Measurements from ENCODE around the gene CA5A. TPM values are rescaled to one million over a fixed set of nuclear protein-coding genes. Genes with fewer than 3 reads are reported as not detected.

Gene CA5A
- total RNA-seq, 1 experiment from 2014 or later: 1.7 TPM

- ChIA-PET CTCF (interaction anchor here (0.6 kb wide), 1 partner anchor 58 kb away, joined by 4 read pairs; no protein-coding TSS in a partner anchor), POLR2A (interaction anchor here (0.9 kb wide), 1 partner anchor 9 kb away, joined by 3 read pairs; the partner anchor contains the start of gene BANP)
These were observed 24.0 kb upstream of the CA5A start for GRCh38 chr16:87960296-87960695.

GRCh38 chr16:87959391-87959990, 23.2 kb upstream of the CA5A start:
- no peaks in the 10 kb centered on the region for H3K9me3 ChIP-seq
- Mint-ChIP-seq H3K27me3 (ENCODE audit: insufficient read depth, unreplicated experiment) (no peaks in the 10 kb centered on the region), H3K27ac (ENCODE audit: unreplicated experiment) (peak overlapping the region; percentile 45), H3K36me3 (ENCODE audit: insufficient read depth, unreplicated experiment) (peaks cover 19% of the 10 kb centered on the region), H3K4me1 (ENCODE audit: low read depth, unreplicated experiment) (no peaks in the 10 kb centered on the region), H3K9me3 (ENCODE audit: unreplicated experiment) (no peaks in the 10 kb centered on the region), H3K4me3 (ENCODE audit: unreplicated experiment) (no peak overlapping the region)
- TF ChIP-seq, protein P1, sequence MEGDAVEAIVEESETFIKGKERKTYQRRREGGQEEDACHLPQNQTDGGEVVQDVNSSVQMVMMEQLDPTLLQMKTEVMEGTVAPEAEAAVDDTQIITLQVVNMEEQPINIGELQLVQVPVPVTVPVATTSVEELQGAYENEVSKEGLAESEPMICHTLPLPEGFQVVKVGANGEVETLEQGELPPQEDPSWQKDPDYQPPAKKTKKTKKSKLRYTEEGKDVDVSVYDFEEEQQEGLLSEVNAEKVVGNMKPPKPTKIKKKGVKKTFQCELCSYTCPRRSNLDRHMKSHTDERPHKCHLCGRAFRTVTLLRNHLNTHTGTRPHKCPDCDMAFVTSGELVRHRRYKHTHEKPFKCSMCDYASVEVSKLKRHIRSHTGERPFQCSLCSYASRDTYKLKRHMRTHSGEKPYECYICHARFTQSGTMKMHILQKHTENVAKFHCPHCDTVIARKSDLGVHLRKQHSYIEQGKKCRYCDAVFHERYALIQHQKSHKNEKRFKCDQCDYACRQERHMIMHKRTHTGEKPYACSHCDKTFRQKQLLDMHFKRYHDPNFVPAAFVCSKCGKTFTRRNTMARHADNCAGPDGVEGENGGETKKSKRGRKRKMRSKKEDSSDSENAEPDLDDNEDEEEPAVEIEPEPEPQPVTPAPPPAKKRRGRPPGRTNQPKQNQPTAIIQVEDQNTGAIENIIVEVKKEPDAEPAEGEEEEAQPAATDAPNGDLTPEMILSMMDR (IDR thresholded peaks at IDR 0.05; ENCODE audit: insufficient read depth in 1 of 2, low read depth in 1 of 2, low read length in 1 of 2, severe bottlenecking in 1 of 2, unreplicated experiment in 1 of 2): no peak
- ChIA-PET CTCF (no interaction called here), POLR2A (no interaction called here)
- no TSS peak for BruUV-seq (replicated peaks)
- H3K4me1 ChIP-seq: peaks cover 7% of the 10 kb centered on the region; the same call in 1 of the 2 replicates
- intact Hi-C loops (cut with micrococcal nuclease; ENCODE audit: unreplicated experiment): no loop called here
- no peak for DNase-seq
- no peaks in the 10 kb centered on the region for H3K27me3 ChIP-seq (replicated peaks; ENCODE audit: control insufficient read depth, insufficient read depth, low read length)
- H3K36me3 ChIP-seq (ENCODE audit: control insufficient read depth, insufficient read depth, low read length): no peaks in the 10 kb centered on the region; the same call in 1 of the 2 replicates
- H3K4me3 ChIP-seq (ENCODE audit: low read depth, low read length): no peak overlapping the region

More at GRCh38 chr16:87960296-87960695, 24.0 kb upstream of the CA5A start:
- Mint-ChIP-seq H3K9me3 (ENCODE audit: unreplicated experiment) (no peaks in the 10 kb centered on the region), H3K4me3 (ENCODE audit: unreplicated experiment) (no peak overlapping the region), H3K36me3 (ENCODE audit: insufficient read depth, unreplicated experiment) (peaks cover 16% of the 10 kb centered on the region), H3K27ac (ENCODE audit: unreplicated experiment) (no peak overlapping the region), H3K27me3 (ENCODE audit: insufficient read depth, unreplicated experiment) (no peaks in the 10 kb centered on the region), H3K4me1 (ENCODE audit: low read depth, unreplicated experiment) (peaks cover 7% of the 10 kb centered on the region)
- H3K27me3 ChIP-seq (replicated peaks; ENCODE audit: control insufficient read depth, insufficient read depth, low read length): no peaks in the 10 kb centered on the region
- no TSS peak for BruUV-seq (replicated peaks)
- TF ChIP-seq, protein P1 (IDR thresholded peaks at IDR 0.05; ENCODE audit: insufficient read depth in 1 of 2, low read depth in 1 of 2, low read length in 1 of 2, severe bottlenecking in 1 of 2, unreplicated experiment in 1 of 2): no peak
- no peak overlapping the region for H3K4me3 ChIP-seq (ENCODE audit: low read depth, low read length)
- no peak for DNase-seq
- H3K36me3 ChIP-seq (ENCODE audit: control insufficient read depth, insufficient read depth, low read length): no peaks in the 10 kb centered on the region; the same call in 1 of the 2 replicates
- H3K9me3 ChIP-seq: no peaks in the 10 kb centered on the region
- H3K4me1 ChIP-seq: peaks cover 7% of the 10 kb centered on the region; the same call in 1 of the 2 replicates
- intact Hi-C loops (cut with micrococcal nuclease; ENCODE audit: unreplicated experiment): no loop called here

DNA sequence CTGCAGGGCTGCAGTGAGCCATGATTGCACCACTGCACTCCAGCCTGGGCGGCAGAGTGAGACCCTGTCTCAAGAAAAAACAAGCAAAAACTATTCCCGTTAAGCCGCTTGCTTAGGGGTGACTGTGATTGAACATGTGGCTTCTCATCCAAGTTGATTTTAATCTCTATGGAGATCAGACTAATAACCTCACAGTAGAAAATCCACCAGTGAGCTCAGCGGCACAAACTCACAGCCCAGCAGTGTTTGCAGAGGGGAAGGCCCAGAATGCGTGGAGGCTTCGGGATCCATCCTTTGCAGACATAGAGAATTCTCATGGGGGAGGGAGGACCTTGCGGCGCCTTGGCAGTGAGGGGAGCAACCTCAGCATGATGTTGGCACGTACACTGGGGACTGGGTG, 22.3 kb upstream of the CA5A start:
- H3K36me3 Mint-ChIP-seq (ENCODE audit: insufficient read depth, unreplicated experiment): peaks cover 19% of the 10 kb centered on the region
- no peaks in the 10 kb centered on the region for H3K27me3 Mint-ChIP-seq (ENCODE audit: insufficient read depth, unreplicated experiment)
- H3K36me3 ChIP-seq (ENCODE audit: control insufficient read depth, insufficient read depth, low read length): no peaks in the 10 kb centered on the region
- intact Hi-C loops (cut with micrococcal nuclease; ENCODE audit: unreplicated experiment): no loop called here
- CTCF ChIA-PET: no interaction called here
- POLR2A ChIA-PET: no interaction called here
- TF ChIP-seq, protein P1 (IDR thresholded peaks at IDR 0.05; ENCODE audit: insufficient read depth in 1 of 2, low read depth in 1 of 2, low read length in 1 of 2, severe bottlenecking in 1 of 2, unreplicated experiment in 1 of 2): no peak
- H3K4me3 Mint-ChIP-seq (ENCODE audit: unreplicated experiment): no peak overlapping the region
- no peaks in the 10 kb centered on the region for H3K27me3 ChIP-seq (replicated peaks; ENCODE audit: control insufficient read depth, insufficient read depth, low read length)
- H3K9me3 Mint-ChIP-seq (ENCODE audit: unreplicated experiment): no peaks in the 10 kb centered on the region
- no peak overlapping the region for H3K4me3 ChIP-seq (ENCODE audit: low read depth, low read length)
- H3K9me3 ChIP-seq: no peaks in the 10 kb centered on the region
- H3K27ac Mint-ChIP-seq (ENCODE audit: unreplicated experiment): no peak overlapping the region
- DNase-seq: no peak
- no TSS peak for BruUV-seq (replicated peaks)
- peaks cover 7% of the 10 kb centered on the region; the same call in 1 of the 2 replicates for H3K4me1 ChIP-seq
- H3K4me1 Mint-ChIP-seq (ENCODE audit: low read depth, unreplicated experiment): peaks cover 5% of the 10 kb centered on the region
